Chondrocyte (in vitro differentiated cells): ENCODE results near the gene MAD1L1. TPM values are rescaled to one million over a fixed set of nuclear protein-coding genes. Genes with fewer than 3 reads are reported as not detected.
"Not testable (repeated sequence)": the region's sequence is repeated elsewhere in the genome, so short reads cannot be mapped to it uniquely, and the experiment has no call there.

Source experiments
- DNase-seq: peaks from one replicate; pipeline ENCODE4 v3.0.0; 2021; ENCODE audit warnings: mixed read lengths, low spot score
- H3K27ac Mint-ChIP-seq: one replicate; pipeline ENCODE4 v1.8.0; 2021; ENCODE audit warnings: mild to moderate bottlenecking, moderate library complexity, mixed read lengths; ENCODE audit not compliant: unreplicated experiment
- H3K27me3 Mint-ChIP-seq: 2 replicates; pipeline ENCODE4 v1.8.0; 2021; ENCODE audit warnings: low read depth, mixed read lengths
- H3K36me3 Mint-ChIP-seq: 2 replicates; pipeline ENCODE4 v1.8.0; 2021; ENCODE audit warnings: low read depth, mixed read lengths
- H3K4me1 Mint-ChIP-seq: 2 replicates; pipeline ENCODE4 v1.8.0; 2021; ENCODE audit warnings: low read depth, mild to moderate bottlenecking, mixed read lengths
- H3K4me3 Mint-ChIP-seq: one replicate; pipeline ENCODE4 v1.8.0; 2021; ENCODE audit warnings: mild to moderate bottlenecking, moderate library complexity, mixed read lengths; ENCODE audit not compliant: unreplicated experiment
- H3K9me3 Mint-ChIP-seq: 2 replicates; pipeline ENCODE4 v1.8.0; 2021; ENCODE audit warnings: low read depth, mixed read lengths
- CTCF ChIP-seq: fragments of 200-600 bp; sonication (generic); IDR thresholded peaks from 2 replicates; pipeline ENCODE4 v1.5.0; 2021; ENCODE audit warnings: antibody characterized with exemption, mild to moderate bottlenecking, moderate library complexity
- total RNA-seq: library from RNA; stranded (reverse); gene quantifications from 3 replicates; pipeline ENCODE4 v1.2.1, GENCODE V29; 2021

Gene MAD1L1
- total RNA-seq, 1 donor from 2014 or later, result 22.7 TPM

GRCh38 chr7:1864161-1864940 lies 368.4 kb downstream of the MAD1L1 start:
- Mint-ChIP-seq H3K4me1 (peaks cover 4% of the 10 kb centered on the region), H3K9me3 (no peaks in the 10 kb centered on the region), H3K36me3 (no peaks in the 10 kb centered on the region), H3K4me3 (no peak overlapping the region), H3K27me3 (no peaks in the 10 kb centered on the region), H3K27ac (no peak overlapping the region)
- DNase-seq, result no peak
- no peak for TF ChIP-seq CTCF

- Mint-ChIP-seq H3K9me3 (no peaks in the 10 kb centered on the region), H3K4me3 (no peak overlapping the region), H3K4me1 (peaks cover 4% of the 10 kb centered on the region), H3K27ac (no peak overlapping the region), H3K36me3 (no peaks in the 10 kb centered on the region), H3K27me3 (no peaks in the 10 kb centered on the region)
- TF ChIP-seq CTCF, result no peak
- DNase-seq, result no peak
These were observed 369.4 kb downstream of the MAD1L1 start for GRCh38 chr7:1863091-1863900.

GRCh38 chr7:1862560-1862959 lies 370.2 kb downstream of the MAD1L1 start:
- Mint-ChIP-seq H3K36me3 (no peaks in the 10 kb centered on the region), H3K9me3 (no peaks in the 10 kb centered on the region), H3K4me1 (peaks cover 4% of the 10 kb centered on the region), H3K4me3 (no peak overlapping the region), H3K27me3 (no peaks in the 10 kb centered on the region), H3K27ac (no peak overlapping the region)
- DNase-seq, result no peak
- TF ChIP-seq CTCF, result no peak

- DNase-seq, result no peak
- Mint-ChIP-seq H3K4me1 (peaks cover 4% of the 10 kb centered on the region), H3K4me3 (no peak overlapping the region), H3K27ac (no peak overlapping the region), H3K9me3 (no peaks in the 10 kb centered on the region), H3K27me3 (no peaks in the 10 kb centered on the region), H3K36me3 (no peaks in the 10 kb centered on the region)
- TF ChIP-seq CTCF, result no peak
These were observed 370.8 kb downstream of the MAD1L1 start for GRCh38 chr7:1861799-1862458.

GRCh38 chr7:1860881-1861798 lies 371.6 kb downstream of the MAD1L1 start:
- H3K36me3 Mint-ChIP-seq, H3K4me3 Mint-ChIP-seq, H3K27me3 Mint-ChIP-seq, H3K9me3 Mint-ChIP-seq, H3K27ac Mint-ChIP-seq, H3K4me1 Mint-ChIP-seq: not testable (repeated sequence)
- peak; percentile 90 for DNase-seq
